HEK293 (cell line): ENCODE results near the gene C13orf42.

Source experiments
- CTCF ChIA-PET: fragments of 350-600 bp; formaldehyde crosslinking; extraction: SDS; loops from one replicate; lab custom pipeline; 2021; ENCODE audit warnings: antibody characterized with exemption; lab: Yijun Ruan, JAX
- POLR2A ChIA-PET: fragments of 300-600 bp; formaldehyde crosslinking; extraction: SDS; loops from one replicate; lab custom pipeline; 2020; ENCODE audit warnings: antibody characterized with exemption, inconsistent platforms; lab: Yijun Ruan, JAX
- H3K27ac ChIP-seq: fragments of 200-500 bp; sonication (Bioruptor generic); 2 replicates; pipeline ENCODE4 v1.5.1; 2014; ENCODE audit warnings: low read depth, low read length, control low read depth, inconsistent platforms; ENCODE audit errors: extremely low read depth
- H3K36me3 ChIP-seq, 2 experiments: fragments of 200-500 bp in 1 of 2; sonication (Bioruptor generic) in 1 of 2; 1 replicate in 1 of 2; 2 replicates in 1 of 2; pipeline ENCODE4 v1.5.1; 2014 to 2017; ENCODE audit warnings: inconsistent platforms in 2 of 2, low read length in 2 of 2; ENCODE audit not compliant: control insufficient read depth in 2 of 2, insufficient read depth in 1 of 2
- H3K4me1 ChIP-seq: fragments of 200-500 bp; sonication (Bioruptor generic); 2 replicates; pipeline ENCODE4 v1.5.1; 2014; ENCODE audit warnings: mild to moderate bottlenecking, low read length, inconsistent platforms; ENCODE audit not compliant: control insufficient read depth, insufficient read depth
- H3K4me3 ChIP-seq: 2 replicates; pipeline ENCODE4 v1.5.1; 2011; ENCODE audit warnings: low read depth, mild to moderate bottlenecking, control low read depth, low read length, moderate library complexity
- H3K9me3 ChIP-seq: fragments of 200-500 bp; sonication (Bioruptor generic); 2 replicates; pipeline ENCODE4 v1.5.1; 2014; ENCODE audit warnings: low read depth, low read length, inconsistent platforms; ENCODE audit not compliant: control insufficient read depth, insufficient read depth
- EGR2 ChIP-seq: fragments of 450-650 bp; formaldehyde crosslinking; IDR thresholded peaks from 2 replicates; pipeline ENCODE4 v1.5.1; 2016; ENCODE audit warnings: low read depth, missing biosample characterization, missing genetic modification characterization
- SETDB1 ChIP-seq: IDR thresholded peaks from one replicate; pipeline ENCODE4 v1.6.1; 2017; ENCODE audit warnings: mild to moderate bottlenecking, low read length, moderate library complexity, mixed read lengths; ENCODE audit not compliant: insufficient read length
- ZBTB1 ChIP-seq: fragments of 450-650 bp; formaldehyde crosslinking; IDR thresholded peaks from 2 replicates; pipeline ENCODE4 v1.5.1; 2016; ENCODE audit warnings: missing biosample characterization, missing genetic modification characterization
- ZBTB17 ChIP-seq: fragments of 450-650 bp; formaldehyde crosslinking; IDR thresholded peaks from 2 replicates; pipeline ENCODE4 v1.5.1; 2016; ENCODE audit warnings: missing biosample characterization, missing genetic modification characterization
- ZBTB7A ChIP-seq: fragments of 450-650 bp; formaldehyde crosslinking; IDR thresholded peaks from 2 replicates; pipeline ENCODE4 v1.5.1; 2016; ENCODE audit warnings: low read depth, missing biosample characterization, missing genetic modification characterization
- ZFP69B ChIP-seq: fragments of 450-650 bp; formaldehyde crosslinking; IDR thresholded peaks from 2 replicates; pipeline ENCODE4 v1.5.1; 2016; ENCODE audit warnings: missing biosample characterization, missing genetic modification characterization
- ZNF211 ChIP-seq: fragments of 450-650 bp; formaldehyde crosslinking; IDR thresholded peaks from 2 replicates; pipeline ENCODE4 v1.5.1; 2016; ENCODE audit warnings: low read depth, missing biosample characterization, missing genetic modification characterization
- ZNF302 ChIP-seq: fragments of 450-650 bp; formaldehyde crosslinking; IDR thresholded peaks from 2 replicates; pipeline ENCODE4 v1.5.1; 2016; ENCODE audit warnings: missing biosample characterization, missing genetic modification characterization, low read depth
- ZNF404 ChIP-seq: fragments of 450-650 bp; formaldehyde crosslinking; IDR thresholded peaks from 2 replicates; pipeline ENCODE4 v1.5.1; 2017; ENCODE audit warnings: missing biosample characterization, missing genetic modification characterization
- ZNF473 ChIP-seq: fragments of 450-650 bp; formaldehyde crosslinking; IDR thresholded peaks from 2 replicates; pipeline ENCODE4 v1.5.1; 2017; ENCODE audit warnings: missing biosample characterization, missing genetic modification characterization
- ZNF548 ChIP-seq: fragments of 450-650 bp; formaldehyde crosslinking; IDR thresholded peaks from 2 replicates; pipeline ENCODE4 v1.5.1; 2016; ENCODE audit warnings: missing biosample characterization, missing genetic modification characterization
- ZNF549 ChIP-seq: fragments of 450-650 bp; IDR thresholded peaks from 2 replicates; pipeline ENCODE4 v1.5.1; 2018; ENCODE audit warnings: missing biosample characterization, missing genetic modification characterization, mild to moderate bottlenecking, inconsistent platforms, moderate library complexity
- ZNF555 ChIP-seq: fragments of 450-650 bp; formaldehyde crosslinking; conservative IDR thresholded peaks from 2 replicates; pipeline ENCODE4 v1.5.1; 2017; ENCODE audit warnings: missing biosample characterization, mild to moderate bottlenecking, missing genetic modification characterization, inconsistent platforms
- ZNF596 ChIP-seq: fragments of 450-650 bp; IDR thresholded peaks from 2 replicates; pipeline ENCODE4 v1.5.0; 2018; ENCODE audit warnings: missing biosample characterization, mild to moderate bottlenecking, missing genetic modification characterization, moderate library complexity
- ZNF600 ChIP-seq: fragments of 450-650 bp; formaldehyde crosslinking; IDR thresholded peaks from 2 replicates; pipeline ENCODE4 v1.5.1; 2016; ENCODE audit warnings: missing biosample characterization, missing genetic modification characterization
- ZNF623 ChIP-seq: fragments of 450-650 bp; formaldehyde crosslinking; IDR thresholded peaks from 2 replicates; pipeline ENCODE4 v1.5.1; 2016; ENCODE audit warnings: missing biosample characterization, missing genetic modification characterization
- ZNF707 ChIP-seq: fragments of 450-650 bp; formaldehyde crosslinking; IDR thresholded peaks from 2 replicates; pipeline ENCODE4 v1.5.1; 2016; ENCODE audit warnings: missing biosample characterization, missing genetic modification characterization
- ZNF747 ChIP-seq: fragments of 450-650 bp; formaldehyde crosslinking; IDR thresholded peaks from 2 replicates; pipeline ENCODE4 v1.5.1; 2016; ENCODE audit warnings: missing biosample characterization, missing genetic modification characterization
- ZNF792 ChIP-seq: fragments of 450-650 bp; formaldehyde crosslinking; IDR thresholded peaks from 2 replicates; pipeline ENCODE4 v1.5.1; 2016; ENCODE audit warnings: missing biosample characterization, missing genetic modification characterization
- ZNF830 ChIP-seq: fragments of 450-650 bp; IDR thresholded peaks from 2 replicates; pipeline ENCODE4 v1.5.0; 2018; ENCODE audit warnings: missing biosample characterization, missing genetic modification characterization, low read depth, mild to moderate bottlenecking, moderate library complexity
- ZSCAN23 ChIP-seq: fragments of 450-650 bp; formaldehyde crosslinking; IDR thresholded peaks from 2 replicates; pipeline ENCODE4 v1.5.1; 2016; ENCODE audit warnings: missing biosample characterization, missing genetic modification characterization
- TF ChIP-seq, protein P1 (sequence below): fragments of 450-650 bp; formaldehyde crosslinking; IDR thresholded peaks from 2 replicates; pipeline ENCODE4 v1.5.1; 2017; ENCODE audit warnings: missing biosample characterization, missing genetic modification characterization
- TF ChIP-seq, protein P2 (sequence below): fragments of 450-650 bp; formaldehyde crosslinking; IDR thresholded peaks from 2 replicates; pipeline ENCODE4 v1.5.1; 2016; ENCODE audit warnings: missing biosample characterization, missing genetic modification characterization

C13orf42 gene

DNA sequence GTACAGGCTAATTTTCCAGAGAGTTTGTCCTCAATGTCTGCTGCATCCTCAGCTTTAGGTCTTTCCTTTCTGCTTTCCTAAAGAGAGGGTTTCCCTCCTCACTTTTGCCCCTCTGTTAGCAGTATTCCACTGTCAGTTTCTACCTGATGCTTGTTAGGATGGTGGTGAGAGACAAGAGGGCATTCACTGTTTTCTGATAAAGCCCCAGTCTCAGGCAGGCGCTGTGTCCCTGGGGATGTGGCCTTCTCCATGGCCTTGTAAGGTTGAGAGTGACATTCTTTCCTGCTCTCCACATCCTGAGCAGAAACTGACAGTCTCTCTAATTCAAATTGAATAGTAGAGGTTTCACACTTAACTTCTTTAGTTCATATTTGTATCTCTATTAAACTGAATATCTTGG lies 14.9 kb downstream of the C13orf42 start:
- TF ChIP-seq ZNF211, result no peak
- no peak for TF ChIP-seq ZNF600 (tag by site-specific recombination)
- no peak for TF ChIP-seq ZBTB7A (tag by site-specific recombination)
- TF ChIP-seq ZNF830, result no peak
- no peak for TF ChIP-seq ZNF555 (tag by site-specific recombination)
- no peak for TF ChIP-seq ZNF548 (tag by site-specific recombination)
- no peak for TF ChIP-seq ZBTB17 (tag by site-specific recombination)
- TF ChIP-seq ZNF404 (tag by site-specific recombination), result no peak
- Histone ChIP-seq H3K36me3 (no peaks in the 10 kb centered on the region), H3K9me3 (no peaks in the 10 kb centered on the region), H3K27ac (no peak overlapping the region), H3K4me1 (no peaks in the 10 kb centered on the region), H3K4me3 (no peak overlapping the region)
- ChIA-PET POLR2A (no interaction called here), CTCF (interaction anchor here (1.2 kb wide), 1 partner anchor 29 kb away, joined by 7 read pairs; no protein-coding TSS in a partner anchor)

DNA sequence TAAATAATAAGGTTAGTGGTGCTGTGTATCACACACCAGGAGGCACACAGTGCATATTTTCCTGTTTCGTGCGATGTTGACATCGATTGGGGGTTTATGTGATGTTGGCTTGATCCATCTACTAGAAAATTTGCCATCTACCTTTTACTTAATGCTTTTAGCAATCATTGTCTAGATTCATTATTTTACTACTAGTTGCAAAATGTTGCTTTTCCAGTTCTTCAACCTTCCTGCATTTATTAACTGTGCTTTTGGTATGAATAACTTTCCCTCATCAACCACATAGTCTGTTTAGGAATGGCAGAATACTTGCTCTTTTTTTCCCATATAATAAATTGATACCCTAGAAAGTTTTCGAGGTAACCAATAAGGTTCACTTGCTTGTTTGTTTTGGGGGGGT lies 17.5 kb downstream of the C13orf42 start:
- ChIA-PET CTCF (no interaction called here), POLR2A (no interaction called here)
- TF ChIP-seq ZBTB7A (tag by site-specific recombination) (no peak), ZNF747 (tag by site-specific recombination) (no peak), ZNF549 (tag by site-specific recombination) (no peak), ZNF473 (tag by site-specific recombination) (no peak), ZNF596 (tag by site-specific recombination) (no peak), ZNF792 (no peak), EGR2 (no peak), ZNF548 (tag by site-specific recombination) (no peak), ZBTB1 (tag by site-specific recombination) (no peak), ZNF707 (no peak), ZSCAN23 (no peak), ZFP69B (tag by site-specific recombination) (no peak), SETDB1 (no peak)
- TF ChIP-seq, protein P1, sequence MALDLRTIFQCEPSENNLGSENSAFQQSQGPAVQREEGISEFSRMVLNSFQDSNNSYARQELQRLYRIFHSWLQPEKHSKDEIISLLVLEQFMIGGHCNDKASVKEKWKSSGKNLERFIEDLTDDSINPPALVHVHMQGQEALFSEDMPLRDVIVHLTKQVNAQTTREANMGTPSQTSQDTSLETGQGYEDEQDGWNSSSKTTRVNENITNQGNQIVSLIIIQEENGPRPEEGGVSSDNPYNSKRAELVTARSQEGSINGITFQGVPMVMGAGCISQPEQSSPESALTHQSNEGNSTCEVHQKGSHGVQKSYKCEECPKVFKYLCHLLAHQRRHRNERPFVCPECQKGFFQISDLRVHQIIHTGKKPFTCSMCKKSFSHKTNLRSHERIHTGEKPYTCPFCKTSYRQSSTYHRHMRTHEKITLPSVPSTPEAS, result no peak
- TF ChIP-seq, all 188 proteins: peak for 0
- Histone ChIP-seq H3K4me3 (no peak overlapping the region), H3K9me3 (no peaks in the 10 kb centered on the region), H3K4me1 (no peaks in the 10 kb centered on the region), H3K27ac (no peak overlapping the region), H3K36me3 (no peaks in the 10 kb centered on the region)

DNA sequence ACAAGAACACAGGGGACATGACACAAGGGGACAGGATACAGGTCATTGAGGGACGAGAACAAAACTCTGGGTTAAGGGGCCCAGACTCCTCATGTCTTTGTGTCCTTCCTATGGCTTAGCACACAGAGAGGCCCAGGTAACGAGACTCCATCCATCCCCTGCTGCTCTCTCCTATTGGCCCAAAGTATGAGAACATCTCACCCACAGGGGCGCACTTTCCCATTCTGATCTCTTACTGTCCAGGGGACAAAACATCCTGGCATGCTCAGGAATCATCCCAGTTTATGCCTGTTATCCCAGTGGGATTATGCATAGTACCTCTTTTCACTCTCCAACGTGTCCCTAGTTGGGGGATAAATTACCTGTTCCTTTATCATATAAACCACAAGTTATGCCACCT lies 19.2 kb downstream of the C13orf42 start:
- no peak for TF ChIP-seq ZNF623 (tag by site-specific recombination)
- TF ChIP-seq, protein P2, sequence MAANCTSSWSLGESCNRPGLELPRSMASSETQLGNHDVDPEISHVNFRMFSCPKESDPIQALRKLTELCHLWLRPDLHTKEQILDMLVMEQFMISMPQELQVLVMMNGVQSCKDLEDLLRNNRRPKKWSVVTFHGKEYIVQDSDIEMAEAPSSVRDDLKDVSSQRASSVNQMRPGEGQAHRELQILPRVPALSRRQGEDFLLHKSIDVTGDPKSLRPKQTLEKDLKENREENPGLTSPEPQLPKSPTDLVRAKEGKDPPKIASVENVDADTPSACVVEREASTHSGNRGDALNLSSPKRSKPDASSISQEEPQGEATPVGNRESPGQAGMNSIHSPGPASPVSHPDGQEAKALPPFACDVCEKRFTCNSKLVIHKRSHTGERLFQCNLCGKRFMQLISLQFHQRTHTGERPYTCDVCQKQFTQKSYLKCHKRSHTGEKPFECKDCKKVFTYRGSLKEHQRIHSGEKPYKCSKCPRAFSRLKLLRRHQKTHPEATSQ (tag by site-specific recombination), result no peak
- no peak for TF ChIP-seq ZNF302
- TF ChIP-seq, all 188 proteins: peak for 0
- H3K36me3 ChIP-seq, result no peaks in the 10 kb centered on the region
- H3K9me3 ChIP-seq, result no peaks in the 10 kb centered on the region
- ChIA-PET CTCF (no interaction called here), POLR2A (no interaction called here)
- H3K4me1 ChIP-seq, result no peaks in the 10 kb centered on the region
- no peak overlapping the region for H3K27ac ChIP-seq
- no peak overlapping the region for H3K4me3 ChIP-seq
